NCI-H524 (cell line): ENCODE results near the gene RALBP1.

Experiments
- DNase-seq, 2 experiments: peaks; one replicate each; lab custom pipeline; 2025; lab: John Stamatoyannopoulos, UW

Gene RALBP1

DNA sequence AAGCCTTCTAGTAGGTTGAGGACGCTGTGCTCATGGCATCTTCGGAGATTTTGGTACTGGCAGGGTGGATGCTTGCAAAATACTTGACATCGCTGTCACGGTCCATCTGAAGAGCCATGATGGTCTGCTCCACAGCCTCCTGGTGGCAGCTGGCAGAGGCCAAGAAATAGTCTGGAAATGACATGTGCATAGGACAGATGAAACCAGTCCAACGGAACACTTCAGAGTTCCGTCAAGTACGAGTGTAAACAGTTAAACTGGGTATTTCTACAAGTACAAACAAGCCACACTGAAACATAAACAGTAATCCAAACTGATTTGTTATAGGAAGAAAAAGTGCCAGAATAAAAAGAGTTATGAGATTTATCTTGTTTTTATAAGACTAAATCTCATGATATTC is 72.5 kb downstream of the RALBP1 start:
- peak; percentile 24 to 41 for DNase-seq

DNA sequence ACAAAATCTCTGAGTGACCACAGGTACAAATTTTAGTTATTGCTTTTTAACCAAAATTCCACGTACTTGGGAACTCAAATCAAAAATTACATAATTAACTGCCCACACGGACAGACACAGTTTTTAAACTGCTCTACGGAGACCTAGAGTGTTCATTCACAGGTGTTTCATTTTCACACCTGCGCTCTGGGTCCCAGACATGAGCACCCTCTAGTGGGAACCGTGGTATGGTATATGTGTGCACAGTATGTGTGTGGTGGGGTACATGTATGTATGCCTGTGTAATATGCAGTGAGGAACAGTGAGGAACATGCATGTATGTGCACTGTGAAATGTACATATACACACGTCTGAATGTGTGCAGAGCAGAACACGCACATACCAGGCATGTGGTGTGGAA is 74.1 kb downstream of the RALBP1 start:
- no peak for DNase-seq

DNA sequence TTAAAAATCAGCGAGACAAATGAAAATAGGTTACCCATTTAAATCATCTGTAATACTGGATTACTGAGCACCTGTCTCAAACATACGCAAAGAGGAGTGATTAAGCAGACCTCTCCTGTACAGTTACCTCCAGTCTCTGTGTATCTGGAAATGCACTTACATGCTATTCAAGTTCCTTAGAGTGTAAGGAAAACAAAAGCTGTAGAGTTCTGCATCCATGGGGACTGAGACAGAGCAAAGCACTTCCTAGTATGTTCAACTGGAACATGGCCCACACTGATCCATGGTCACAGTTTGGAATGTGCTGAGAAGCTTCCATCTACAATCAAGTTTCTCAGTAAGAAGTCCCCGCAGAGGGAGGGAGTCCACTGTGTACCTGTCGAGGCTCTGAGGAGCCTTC is 75.1 kb downstream of the RALBP1 start:
- no peak for DNase-seq

DNA sequence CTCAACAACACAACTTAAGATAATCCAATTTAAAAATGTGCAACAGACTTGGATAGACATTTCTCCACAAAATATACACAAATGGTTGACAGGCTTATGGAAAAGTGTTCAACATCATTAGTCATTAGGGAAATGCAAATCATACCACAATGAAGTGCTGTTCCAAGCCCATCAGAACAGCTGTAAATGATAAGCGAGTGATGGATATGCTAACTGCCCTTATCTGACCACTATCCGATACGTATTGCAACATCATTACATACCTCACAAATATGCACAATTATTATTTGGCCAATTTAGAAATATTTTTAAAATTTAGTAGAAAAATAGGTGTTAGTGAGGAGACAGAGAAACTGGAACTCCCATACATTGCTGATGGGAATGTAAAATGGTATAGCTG is 76.9 kb downstream of the RALBP1 start:
- no peak for DNase-seq

DNA sequence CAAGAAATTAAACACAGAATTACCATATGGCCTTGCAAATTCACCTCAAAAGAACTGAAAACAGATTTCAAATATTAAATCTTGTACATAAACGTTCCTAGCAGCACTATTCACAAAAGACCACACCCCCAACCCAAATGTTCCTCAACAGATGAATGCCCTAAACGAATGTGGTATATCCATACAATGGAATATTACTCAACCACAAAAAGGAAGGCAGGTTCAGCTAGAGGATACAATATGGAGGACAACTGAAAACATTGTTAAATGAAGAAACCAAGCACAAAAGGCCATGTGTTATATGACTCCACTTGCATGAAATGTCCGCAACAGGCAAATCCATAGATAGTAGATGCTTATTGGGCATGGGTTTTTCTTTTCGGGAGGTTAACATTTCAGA is 77.3 kb downstream of the RALBP1 start:
- DNase-seq, result no peak

DNA sequence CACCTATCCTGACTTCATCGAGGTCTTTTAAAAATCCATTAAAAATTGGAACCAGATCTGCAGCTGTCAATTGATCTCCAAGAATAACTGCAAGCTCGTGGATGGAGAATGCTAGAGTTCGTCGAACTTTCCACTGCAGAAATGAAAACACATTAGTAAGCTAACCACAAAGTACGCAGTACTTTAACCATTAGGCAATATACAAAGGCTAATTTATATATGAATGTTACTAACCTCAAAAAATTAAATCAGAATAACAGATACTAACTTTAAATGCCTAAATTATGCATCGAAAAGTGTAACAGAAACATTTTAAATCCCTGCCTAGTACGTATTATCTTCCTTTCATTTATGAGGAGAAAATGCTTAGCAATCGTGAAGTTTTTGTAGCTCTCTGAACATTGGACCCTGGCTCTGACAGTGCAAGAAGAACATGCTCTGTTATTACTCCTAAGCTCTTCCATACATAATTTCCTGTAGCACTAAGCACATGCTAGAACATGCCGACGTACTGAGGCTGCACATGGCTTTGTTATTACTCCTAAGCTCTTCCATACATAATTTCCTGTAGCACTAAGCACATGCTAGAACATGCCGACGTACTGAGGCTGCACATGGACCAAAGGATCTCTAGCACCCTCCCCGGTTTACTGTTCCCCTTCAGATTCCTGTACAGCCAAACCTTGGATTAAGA is 82.1 kb downstream of the RALBP1 start:
- no peak for DNase-seq

DNA sequence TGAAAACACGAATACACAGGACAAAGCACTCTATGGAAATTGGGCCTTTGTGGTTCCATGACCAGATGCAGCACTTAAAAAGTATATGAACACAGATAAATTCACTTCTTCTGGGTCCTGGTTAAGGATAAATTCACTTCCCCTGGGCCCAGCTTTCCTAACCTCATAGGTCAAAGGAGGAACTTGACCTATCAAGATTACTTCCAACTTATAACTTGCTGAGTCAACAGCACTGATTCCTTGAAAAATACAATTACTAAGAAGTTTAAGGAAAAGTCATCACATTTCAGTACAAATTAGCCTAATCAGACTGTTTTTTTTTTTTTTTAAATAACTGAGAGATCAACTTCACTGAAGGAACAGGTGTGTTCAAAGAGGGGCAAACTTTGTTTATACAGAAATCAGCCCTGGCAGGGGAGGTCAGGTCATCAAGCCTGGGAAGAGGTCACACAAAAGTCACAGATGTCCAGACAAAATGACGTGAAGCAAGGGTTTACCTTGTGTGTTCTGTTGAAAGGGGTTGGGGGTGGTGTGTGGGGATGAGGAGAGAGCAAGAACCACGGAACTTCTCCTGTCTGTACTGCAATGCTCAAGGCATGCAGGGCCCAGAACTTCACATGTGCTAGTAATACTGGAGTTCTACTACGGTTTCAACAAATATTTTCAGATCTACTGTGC is 83.2 kb downstream of the RALBP1 start:
- no peak for DNase-seq

DNA sequence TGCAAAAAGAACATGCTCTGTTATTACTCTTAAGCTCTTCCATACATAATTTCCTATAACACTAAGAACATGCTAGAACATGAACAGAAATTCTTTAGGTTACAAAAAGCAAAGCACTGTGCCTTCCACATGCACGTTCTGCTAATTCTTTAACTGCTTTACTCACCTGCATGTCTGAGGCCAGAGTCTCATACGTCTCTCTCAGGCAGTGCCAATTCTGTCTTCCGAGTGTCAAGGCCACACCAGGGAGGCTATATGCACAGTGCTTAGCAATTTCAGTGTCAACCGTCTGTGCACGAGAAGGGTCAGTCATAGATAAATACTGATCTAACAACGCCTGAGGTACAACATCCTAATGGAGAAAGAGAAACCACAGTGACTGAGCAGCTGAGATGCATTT is 83.9 kb downstream of the RALBP1 start:
- DNase-seq, result no peak

DNA sequence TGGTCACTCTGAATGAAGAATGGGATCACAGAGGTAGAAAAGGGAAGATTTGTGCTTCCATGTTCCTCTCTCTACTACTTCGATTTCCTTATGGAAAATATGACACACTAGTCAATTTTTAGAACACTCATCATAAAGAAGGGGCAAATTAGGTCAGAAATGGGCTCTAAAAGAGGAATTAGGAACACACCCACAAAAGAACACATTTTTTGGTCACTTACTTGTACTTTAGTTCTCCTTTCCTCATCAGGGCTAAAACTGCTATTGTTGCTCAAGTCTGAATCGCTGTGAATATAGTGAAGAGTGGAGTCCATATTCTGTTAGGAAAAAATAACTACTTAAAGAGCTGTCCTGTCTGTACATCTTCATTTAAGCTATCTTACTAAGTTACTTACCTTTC is 86.4 kb downstream of the RALBP1 start:
- no peak for DNase-seq

DNA sequence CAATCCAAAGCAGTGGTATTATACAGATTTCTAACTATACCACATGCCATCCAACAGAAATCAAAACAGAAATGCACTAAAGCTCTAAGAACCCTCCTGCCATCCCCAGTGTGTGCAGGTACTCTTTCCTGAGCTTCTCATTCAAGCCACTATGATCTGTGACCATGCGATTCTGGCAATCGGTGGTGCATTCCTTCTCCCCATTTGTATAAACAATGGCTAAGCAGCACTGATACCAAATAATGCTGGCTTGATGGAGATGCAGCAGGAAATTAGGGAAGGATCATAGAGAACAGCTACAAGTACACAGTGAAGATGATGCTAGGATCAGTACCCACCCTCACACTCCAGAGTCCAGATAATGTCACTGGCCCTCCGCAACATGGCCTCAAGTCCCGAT is 87.3 kb downstream of the RALBP1 start:
- no peak for DNase-seq

DNA sequence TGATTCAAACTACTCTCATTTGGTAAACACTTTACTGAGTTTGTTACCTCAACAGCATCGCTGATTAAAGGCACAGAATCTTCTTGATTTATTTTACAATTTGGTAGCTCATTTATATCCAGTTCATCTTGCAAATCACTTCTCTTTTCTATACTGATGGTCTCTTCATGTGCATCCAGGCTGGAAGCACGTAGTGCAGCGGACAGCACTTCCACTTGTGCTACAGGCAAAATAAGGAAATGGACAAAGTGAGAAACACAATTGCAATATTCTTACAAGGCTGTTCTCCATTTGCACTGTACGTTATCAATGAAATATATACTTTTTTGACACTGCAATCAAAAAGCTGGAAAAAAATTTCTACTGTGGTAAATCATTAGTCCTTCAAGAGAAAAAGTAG is 88.0 kb downstream of the RALBP1 start:
- no peak for DNase-seq

DNA sequence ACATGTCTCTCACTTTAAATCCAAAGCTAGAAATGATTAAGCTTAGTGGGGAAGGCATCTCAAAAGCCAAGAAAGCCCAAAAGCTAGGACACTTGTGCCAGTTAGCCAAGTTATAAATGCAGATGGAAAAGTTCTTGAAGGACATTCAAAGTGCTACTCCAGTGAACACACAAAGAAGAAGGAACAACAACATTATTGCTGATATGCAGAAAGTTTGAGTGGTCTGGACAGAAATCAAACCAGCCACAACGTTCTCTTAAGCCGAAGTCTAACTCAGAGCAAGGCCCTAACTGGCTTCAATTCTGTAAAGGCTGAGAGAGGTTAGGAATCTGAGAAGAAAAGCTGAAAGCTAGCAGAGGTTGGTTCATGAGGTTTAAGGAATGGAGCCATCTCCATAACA is 90.1 kb downstream of the RALBP1 start:
- DNase-seq, result no peak

DNA sequence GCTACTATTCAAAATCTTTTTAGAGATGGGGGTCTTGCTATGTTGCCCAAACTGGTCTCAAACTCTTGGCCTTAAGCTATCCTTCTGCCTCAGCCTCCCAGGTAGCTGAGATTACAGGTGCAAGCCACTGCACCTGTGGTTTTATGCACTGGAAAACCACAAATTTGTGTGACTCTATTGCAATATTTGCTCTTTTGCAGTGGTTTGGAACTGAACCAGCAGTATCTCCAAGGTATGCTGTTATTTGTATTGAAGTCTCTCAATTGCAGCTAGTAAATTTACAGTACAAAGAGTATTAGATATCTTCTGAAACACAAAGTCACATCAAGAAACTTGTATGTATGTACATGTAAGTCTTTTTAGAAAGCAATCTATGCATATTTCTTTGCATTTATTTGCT is 92.9 kb downstream of the RALBP1 start:
- DNase-seq, result no peak

DNA sequence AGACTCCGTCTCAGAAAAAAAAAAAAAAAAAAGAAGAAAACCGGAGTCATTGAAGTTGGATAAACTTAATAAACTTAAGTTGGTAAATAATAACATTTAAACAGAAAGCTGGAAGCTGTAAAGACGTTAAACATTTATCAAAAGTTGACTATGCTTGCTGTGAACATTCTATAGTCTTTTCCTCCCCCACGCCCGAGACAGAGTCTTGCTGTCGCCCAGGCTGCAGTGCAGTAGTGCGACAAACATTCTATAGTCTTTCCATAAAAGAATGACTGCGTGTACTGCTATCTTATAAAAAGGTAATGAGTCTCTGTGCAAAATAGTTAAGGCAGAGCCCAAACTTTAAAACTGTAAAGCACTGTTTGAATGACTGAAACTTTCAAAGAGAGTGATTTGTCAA is 93.9 kb downstream of the RALBP1 start:
- DNase-seq, result no peak

DNA sequence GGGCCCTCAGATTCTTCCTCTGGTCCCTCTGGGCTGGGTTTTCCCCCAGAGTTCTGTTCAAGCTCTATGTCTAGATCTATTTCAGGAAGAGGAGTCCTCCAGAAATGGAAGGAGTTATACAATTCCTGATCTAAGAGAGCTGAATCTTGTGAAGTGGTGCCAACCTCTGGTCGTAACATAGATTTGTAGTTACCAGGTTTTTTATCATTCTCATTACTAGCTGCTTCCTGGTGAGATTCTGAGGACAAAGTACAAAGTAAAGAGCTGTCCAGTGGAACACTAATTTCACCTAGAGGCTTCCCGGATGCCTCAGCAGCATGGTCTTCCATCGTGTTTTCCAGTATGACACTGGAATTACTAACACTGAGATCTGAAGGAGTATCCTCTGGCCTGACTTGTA is 94.9 kb downstream of the RALBP1 start:
- DNase-seq, result no peak

DNA sequence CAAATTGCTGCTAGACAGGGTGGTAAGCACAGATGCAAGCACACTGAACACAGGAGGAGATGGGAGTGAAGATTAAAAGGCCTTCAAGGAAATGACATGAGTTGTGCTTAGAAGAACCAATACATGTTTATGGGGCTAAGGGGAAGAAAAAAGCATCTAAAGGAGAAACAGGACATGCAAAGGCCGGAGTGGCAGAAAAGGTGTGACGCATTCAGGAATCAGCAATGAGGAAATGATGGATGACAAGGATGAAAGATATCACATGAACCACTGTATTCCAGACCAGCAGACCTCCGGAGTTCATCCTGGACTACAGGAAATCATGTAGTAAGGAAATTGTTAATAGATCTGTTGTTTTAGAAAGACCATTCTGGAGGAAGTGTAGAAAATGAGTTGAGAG is 96.2 kb downstream of the RALBP1 start:
- no peak for DNase-seq

DNA sequence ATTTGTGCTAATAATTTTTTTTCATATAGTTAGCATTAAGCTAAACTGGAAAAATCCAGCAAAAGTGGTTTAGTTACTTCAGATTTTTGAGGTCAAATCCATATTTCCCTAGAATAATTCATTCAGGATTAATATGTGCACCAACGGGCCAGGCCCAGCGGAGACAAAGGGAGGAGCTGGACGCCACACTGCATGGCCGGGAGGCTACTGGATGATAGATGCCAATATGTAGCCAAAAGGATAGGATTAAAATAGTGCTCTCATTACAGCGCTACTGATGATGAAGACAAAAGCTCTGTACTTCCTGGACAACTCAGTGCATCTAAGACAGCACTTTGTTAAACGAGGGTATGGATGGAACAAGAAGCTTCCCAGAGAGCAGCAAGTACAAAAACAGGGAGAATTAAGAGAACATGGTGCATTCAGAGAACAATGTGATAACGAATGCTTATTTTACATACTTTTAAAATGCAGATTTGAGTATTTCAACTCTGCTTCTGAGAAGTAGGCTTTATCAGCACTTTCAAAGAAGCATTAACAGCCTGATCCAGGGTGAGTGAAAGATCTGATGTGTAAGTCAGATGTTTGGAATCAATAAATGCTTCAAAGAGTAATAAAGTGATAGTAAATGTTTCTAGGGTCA is 99.3 kb downstream of the RALBP1 start:
- no peak for DNase-seq

DNA sequence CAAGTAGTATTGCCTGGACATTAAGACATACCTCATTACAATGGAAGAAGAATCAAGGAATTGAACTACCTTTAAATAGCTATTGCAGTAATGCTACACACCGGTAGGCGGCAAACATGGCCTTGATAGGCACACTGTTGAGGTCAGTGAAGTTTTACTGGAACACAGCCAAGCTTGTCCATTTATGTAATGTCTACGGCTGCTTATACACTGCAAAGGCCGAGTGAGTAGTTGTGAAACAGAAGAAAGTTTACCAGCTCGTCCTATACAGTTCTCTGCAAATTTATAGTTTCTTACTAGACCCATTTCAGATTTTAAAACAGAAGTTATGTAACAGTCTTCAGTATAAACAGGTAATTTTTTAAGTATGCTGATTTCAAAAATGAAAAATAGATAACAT is 100.2 kb downstream of the RALBP1 start:
- peak; percentile 60 to 87 for DNase-seq

DNA sequence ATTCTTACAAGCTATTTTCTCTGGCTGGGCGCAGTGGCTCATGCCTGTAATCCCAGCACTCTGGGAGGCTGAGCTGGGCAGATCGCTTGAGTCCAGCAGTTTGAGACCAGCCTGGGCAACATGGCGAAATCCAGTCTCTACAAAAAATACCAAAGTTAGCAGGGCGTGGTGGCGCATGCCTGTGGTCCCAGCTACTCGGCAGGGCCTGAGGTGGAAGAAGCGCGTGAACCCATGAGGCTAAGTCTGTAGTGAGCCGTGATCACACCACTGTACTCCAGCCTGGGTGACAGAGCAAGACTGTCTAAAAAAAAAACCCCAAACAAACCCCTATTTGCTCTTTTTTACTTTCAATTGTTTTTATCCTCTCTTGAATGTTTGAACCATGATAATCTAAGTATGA is 102.0 kb downstream of the RALBP1 start:
- no peak for DNase-seq

DNA sequence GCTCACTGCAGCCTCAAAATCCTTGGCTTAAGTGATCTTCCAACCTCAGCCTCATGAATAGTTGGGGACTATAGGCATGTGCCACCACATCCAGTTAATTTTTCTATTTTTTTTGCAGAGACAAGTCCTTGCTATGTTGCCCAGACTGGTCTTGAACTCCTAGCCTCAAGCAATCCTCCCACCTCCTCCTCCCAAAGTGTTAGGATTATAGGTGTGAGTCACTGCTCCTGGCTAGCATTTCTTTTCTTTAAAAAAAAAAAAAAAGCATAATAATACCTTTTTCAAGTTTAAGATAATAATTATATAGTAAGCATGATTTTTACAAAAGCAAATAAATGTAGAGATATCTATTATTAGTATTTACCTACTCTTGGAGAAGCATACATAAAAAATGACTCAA is 103.0 kb downstream of the RALBP1 start:
- no peak for DNase-seq

DNA sequence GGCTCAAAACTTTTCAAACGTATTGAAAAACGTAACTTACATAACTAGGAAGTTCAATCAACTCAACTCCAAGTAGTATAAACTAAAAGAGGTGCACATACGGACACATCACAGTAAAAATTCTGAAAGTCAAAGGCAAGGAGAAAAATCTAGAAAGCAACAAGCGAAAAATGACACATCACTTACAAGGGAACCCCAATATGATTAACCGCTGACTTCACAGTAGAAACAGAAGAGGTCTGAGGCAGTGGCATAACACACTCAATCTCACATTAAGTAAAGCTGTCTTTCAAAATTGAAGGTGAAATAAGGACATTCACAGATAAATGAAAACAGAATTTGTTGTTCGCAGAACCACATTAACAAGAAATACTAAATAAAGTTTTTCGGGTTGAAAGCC is 106.4 kb downstream of the RALBP1 start:
- no peak for DNase-seq

DNA sequence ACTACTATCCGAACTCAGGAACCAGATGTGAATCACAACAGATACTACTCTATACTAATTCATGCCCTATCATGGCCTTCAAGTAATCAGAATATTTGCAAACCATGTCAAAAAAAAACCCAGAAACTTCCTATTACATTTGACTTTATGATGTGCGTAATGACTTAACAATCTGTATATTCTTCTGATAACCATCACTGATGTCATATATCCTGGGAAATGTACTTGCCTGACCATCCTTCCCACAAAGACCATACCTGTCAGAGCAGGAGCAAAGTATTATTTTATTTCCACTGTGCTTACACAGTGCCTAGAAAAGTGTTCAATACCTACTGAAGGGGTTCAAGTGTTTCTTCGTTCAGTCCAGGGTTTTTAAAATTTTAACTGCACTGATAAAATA is 111.5 kb downstream of the RALBP1 start:
- no peak for DNase-seq
